SJSA1 (cell line): Measurements from ENCODE around the gene SAFB. TPM values are rescaled to one million over a fixed set of nuclear protein-coding genes. Genes with fewer than 3 reads are reported as not detected.

Source experiments
- DNase-seq, 2 experiments: peaks; one replicate each; pipeline ENCODE4 v3.0.0-alpha.2; 2015 to 2020; ENCODE audit warnings: low spot score in 2 of 2, low read depth in 1 of 2
- H3K27ac ChIP-seq: fragments of 250-450 bp; sonication (Bioruptor Pico); 2 replicates; pipeline ENCODE4 v1.5.1; 2020; ENCODE audit warnings: mild to moderate bottlenecking, moderate library complexity
- H3K27me3 ChIP-seq: fragments of 250-450 bp; sonication (Bioruptor Pico); replicated peaks from 2 replicates; pipeline ENCODE4 v1.5.1; 2020; ENCODE audit warnings: mild to moderate bottlenecking, moderate library complexity
- H3K36me3 ChIP-seq: fragments of 250-450 bp; sonication (Bioruptor Pico); 2 replicates; pipeline ENCODE4 v1.5.1; 2020; ENCODE audit warnings: mild to moderate bottlenecking
- H3K4me1 ChIP-seq: fragments of 250-450 bp; sonication (Bioruptor Pico); replicated peaks from 2 replicates; pipeline ENCODE4 v1.6.1; 2021; ENCODE audit warnings: mild to moderate bottlenecking
- H3K4me3 ChIP-seq: fragments of 250-450 bp; sonication (Bioruptor Pico); 2 replicates; pipeline ENCODE4 v1.5.1; 2020; ENCODE audit warnings: mild to moderate bottlenecking
- H3K9me3 ChIP-seq: fragments of 250-450 bp; sonication (Bioruptor Pico); replicated peaks from 2 replicates; pipeline ENCODE4 v1.5.1; 2020; ENCODE audit warnings: mild to moderate bottlenecking
- total RNA-seq: library from RNA; depleted of rRNA; stranded (reverse); fragments of >200 nt; shearing (Covaris generic); gene quantifications from 2 replicates; pipeline ENCODE4 v1.2.3, GENCODE V29; 2014; rRNA removed

Gene SAFB
- total RNA-seq, 1 experiment from 2014 or later: 41.0 TPM

GRCh38 chr19:5703819-5704818 lies 81.2 kb downstream of the SAFB start:
- H3K4me3 ChIP-seq: no peak overlapping the region
- H3K27me3 ChIP-seq: no peaks in the 10 kb centered on the region
- H3K36me3 ChIP-seq: peaks cover 81% of the 10 kb centered on the region
- DNase-seq: no peak
- no peaks in the 10 kb centered on the region for H3K9me3 ChIP-seq
- no peak overlapping the region for H3K27ac ChIP-seq
- no peaks in the 10 kb centered on the region for H3K4me1 ChIP-seq

GRCh38 chr19:5705552-5705951 lies 82.7 kb downstream of the SAFB start:
- Histone ChIP-seq H3K36me3 (peaks cover 78% of the 10 kb centered on the region), H3K4me1 (no peaks in the 10 kb centered on the region), H3K9me3 (no peaks in the 10 kb centered on the region), H3K27me3 (no peaks in the 10 kb centered on the region), H3K27ac (no peak overlapping the region), H3K4me3 (no peak overlapping the region)
- DNase-seq: no peak

- H3K4me1 ChIP-seq: no peaks in the 10 kb centered on the region
- no peak overlapping the region for H3K27ac ChIP-seq
- no peak overlapping the region for H3K4me3 ChIP-seq
- H3K27me3 ChIP-seq: no peaks in the 10 kb centered on the region
- DNase-seq: no peak
- H3K36me3 ChIP-seq: peaks cover 85% of the 10 kb centered on the region
- no peaks in the 10 kb centered on the region for H3K9me3 ChIP-seq
Observed at GRCh38 chr19:5706876-5707573, 84.1 kb downstream of the SAFB start.

- Histone ChIP-seq H3K4me1 (no peaks in the 10 kb centered on the region), H3K27me3 (no peaks in the 10 kb centered on the region), H3K36me3 (peaks cover 94% of the 10 kb centered on the region)
Observed at GRCh38 chr19:5707576-5708575, 85.0 kb downstream of the SAFB start.

GRCh38 chr19:5711025-5711424 lies 88.1 kb downstream of the SAFB start:
- Histone ChIP-seq H3K36me3 (peaks cover 83% of the 10 kb centered on the region), H3K4me3 (no peak overlapping the region), H3K9me3 (no peaks in the 10 kb centered on the region), H3K4me1 (no peaks in the 10 kb centered on the region), H3K27me3 (no peaks in the 10 kb centered on the region), H3K27ac (no peak overlapping the region)
- DNase-seq: no peak

More at GRCh38 chr19:5707576-5708575, 85.0 kb downstream of the SAFB start:
- H3K4me3 ChIP-seq: no peak overlapping the region
- H3K27ac ChIP-seq: no peak overlapping the region
- no peaks in the 10 kb centered on the region for H3K9me3 ChIP-seq
- DNase-seq: no peak

GRCh38 chr19:5711713-5712161 lies 88.9 kb downstream of the SAFB start:
- no peak for DNase-seq
- H3K4me3 ChIP-seq: no peak overlapping the region
- H3K4me1 ChIP-seq: no peaks in the 10 kb centered on the region
- peaks cover 76% of the 10 kb centered on the region for H3K36me3 ChIP-seq
- no peaks in the 10 kb centered on the region for H3K9me3 ChIP-seq
- no peaks in the 10 kb centered on the region for H3K27me3 ChIP-seq
- no peak overlapping the region for H3K27ac ChIP-seq

- no peaks in the 10 kb centered on the region for H3K9me3 ChIP-seq
- no peak overlapping the region for H3K4me3 ChIP-seq
- H3K27me3 ChIP-seq: no peaks in the 10 kb centered on the region
- peaks cover 4% of the 10 kb centered on the region for H3K4me1 ChIP-seq
- H3K27ac ChIP-seq: no peak overlapping the region
- no peak for DNase-seq
- peaks cover 72% of the 10 kb centered on the region for H3K36me3 ChIP-seq
Observed at GRCh38 chr19:5713228-5713627, 90.3 kb downstream of the SAFB start.

GRCh38 chr19:5714816-5715215 lies 91.9 kb downstream of the SAFB start:
- Histone ChIP-seq H3K9me3 (no peaks in the 10 kb centered on the region), H3K27ac (no peak overlapping the region), H3K27me3 (no peaks in the 10 kb centered on the region), H3K36me3 (peaks cover 64% of the 10 kb centered on the region), H3K4me3 (no peak overlapping the region), H3K4me1 (peaks cover 11% of the 10 kb centered on the region)
- no peak for DNase-seq

- no peaks in the 10 kb centered on the region for H3K27me3 ChIP-seq
- DNase-seq: no peak
- no peak overlapping the region for H3K4me3 ChIP-seq
- no peaks in the 10 kb centered on the region for H3K9me3 ChIP-seq
- H3K36me3 ChIP-seq: peaks cover 39% of the 10 kb centered on the region
- no peak overlapping the region for H3K27ac ChIP-seq
- peaks cover 15% of the 10 kb centered on the region for H3K4me1 ChIP-seq
Observed at GRCh38 chr19:5717215-5717935, 94.5 kb downstream of the SAFB start.

Other genes with a start within 250 kb of the SAFB start
- not detected in 2 replicates for gene ZNRF4, start 167.7 kb upstream of the SAFB start, total RNA-seq
- not detected in 2 replicates for gene TINCR, start 55.1 kb upstream of the SAFB start, total RNA-seq
- gene SAFB2, start 307 bp upstream of the SAFB start, total RNA-seq: 24.1 and 25.8 TPM in 2 replicates
- 48.9 and 58.3 TPM in 2 replicates for gene MICOS13, start 57.4 kb downstream of the SAFB start, total RNA-seq
- 2.1 and 5.2 TPM in 2 replicates for gene HSD11B1L, start 57.9 kb downstream of the SAFB start, total RNA-seq
- gene RPL36, start 67.2 kb downstream of the SAFB start, total RNA-seq: 527 and 600 TPM in 2 replicates
- gene LONP1, start 97.1 kb downstream of the SAFB start, total RNA-seq: 95.6 and 116 TPM in 2 replicates
- not detected in 2 replicates for gene CATSPERD, start 97.6 kb downstream of the SAFB start, total RNA-seq
- 0.76 and 2.0 TPM in 2 replicates for gene PRR22, start 161.7 kb downstream of the SAFB start, total RNA-seq
- gene DUS3L, start 168.1 kb downstream of the SAFB start, total RNA-seq: 35.6 and 52.5 TPM in 2 replicates
- 17.6 and 32.9 TPM in 2 replicates for gene NRTN, start 182.0 kb downstream of the SAFB start, total RNA-seq
- not detected in 2 replicates for gene FUT6, start 216.6 kb downstream of the SAFB start, total RNA-seq
- not detected in 2 replicates for gene FUT3, start 228.4 kb downstream of the SAFB start, total RNA-seq
- gene FUT5, start 247.5 kb downstream of the SAFB start, total RNA-seq: not detected in 2 replicates